Measurements from ENCODE around the gene CATSPERZ. TPM values are rescaled to one million over a fixed set of nuclear protein-coding genes. Genes with fewer than 3 reads are reported as not detected.

Gene CATSPERZ
- polyA plus RNA-seq, 1 donor from 2014 or later = not detected

- peaks cover 8% of the 10 kb centered on the region for H3K27me3 ChIP-seq (ENCODE audit: insufficient read depth, low read depth, low read length)
- H3K9ac ChIP-seq (ENCODE audit: low read length) = peak within 1 kb of the TSS; percentile 50
- no peaks in the 10 kb centered on the region for H3K9me2 ChIP-seq (ENCODE audit: insufficient read depth, low read length)
- H2AFZ ChIP-seq (ENCODE audit: low read depth, low read length) = no peak within 1 kb of the TSS
- no peaks in the 10 kb centered on the region for H3F3A ChIP-seq (ENCODE audit: insufficient read depth, low read length, poor library complexity, severe bottlenecking)
- no peaks in the 10 kb centered on the region for H3K9me3 ChIP-seq (ENCODE audit: low read length)
- peak within 1 kb of the TSS; percentile 59 for H3K4me3 ChIP-seq (ENCODE audit: low read length)
- H3K36me3 ChIP-seq (ENCODE audit: insufficient read depth, low read length) = no peaks in the 10 kb centered on the region
- no peak for TF ChIP-seq EP300 (conservative IDR thresholded peaks at IDR 0.05; ENCODE audit: poor library complexity, severe bottlenecking)
- peak; percentile 25 for TF ChIP-seq RAD21 (conservative IDR thresholded peaks at IDR 0.05)
- TF ChIP-seq MXI1 (conservative IDR thresholded peaks at IDR 0.05; ENCODE audit: poor library complexity, severe bottlenecking) = no peak
- TF ChIP-seq SMC3 (conservative IDR thresholded peaks at IDR 0.05; ENCODE audit: poor library complexity) = peak; percentile 43
- peak; percentile 74 for TF ChIP-seq CTCF (IDR thresholded peaks at IDR 0.05; ENCODE audit: poor library complexity, severe bottlenecking)
- no peak for TF ChIP-seq POLR2AphosphoS5 (IDR thresholded peaks at IDR 0.05)
- H3K79me2 ChIP-seq (replicated peaks; ENCODE audit: insufficient read depth, low read length) = peaks cover under 1% of the 10 kb centered on the region
- H3K27ac ChIP-seq (ENCODE audit: low read length) = peak within 1 kb of the TSS; percentile 5
- H3K4me2 ChIP-seq (ENCODE audit: low read length) = no peak within 1 kb of the TSS
- no peaks in the 10 kb centered on the region for H4K20me1 ChIP-seq (ENCODE audit: insufficient read depth)
Observed at GRCh38 chr11:64251016-64251752, 49.0 kb upstream of the CATSPERZ start, which contains the start of gene PLCB3. TSS of gene PLCB3 (plus strand) at chr11:64251530. CDS start at chr11:64251650, 120 bp downstream.

- no peaks in the 10 kb centered on the region for H4K20me1 ChIP-seq (ENCODE audit: insufficient read depth)
- TF ChIP-seq CTCF (IDR thresholded peaks at IDR 0.05; ENCODE audit: poor library complexity, severe bottlenecking) (no peak), TAF1 (IDR thresholded peaks at IDR 0.05; ENCODE audit: low read depth) (no peak), MXI1 (conservative IDR thresholded peaks at IDR 0.05; ENCODE audit: poor library complexity, severe bottlenecking) (no peak), EP300 (conservative IDR thresholded peaks at IDR 0.05; ENCODE audit: poor library complexity, severe bottlenecking) (no peak), POLR2AphosphoS5 (IDR thresholded peaks at IDR 0.05) (no peak), SMC3 (conservative IDR thresholded peaks at IDR 0.05; ENCODE audit: poor library complexity) (no peak), EZH2 (IDR thresholded peaks at IDR 0.05; ENCODE audit: borderline replicate concordance, insufficient read depth, low read length, poor library complexity, severe bottlenecking) (no peak), REST (IDR thresholded peaks at IDR 0.05; ENCODE audit: borderline replicate concordance) (no peak), RAD21 (conservative IDR thresholded peaks at IDR 0.05) (no peak)
- H3K9me2 ChIP-seq (ENCODE audit: insufficient read depth, low read length) = no peaks in the 10 kb centered on the region
- H3K9me3 ChIP-seq (ENCODE audit: low read length) = no peaks in the 10 kb centered on the region
- H3K4me3 ChIP-seq (ENCODE audit: low read length) = peak overlapping the region; percentile 44
- H3K36me3 ChIP-seq (ENCODE audit: insufficient read depth, low read length) = no peaks in the 10 kb centered on the region
- peaks cover 8% of the 10 kb centered on the region for H3K27me3 ChIP-seq (ENCODE audit: insufficient read depth, low read depth, low read length)
- H3K27ac ChIP-seq (ENCODE audit: low read length) = no peak overlapping the region
- H3K9ac ChIP-seq (ENCODE audit: low read length) = no peak overlapping the region
- no peaks in the 10 kb centered on the region for H3K79me2 ChIP-seq (replicated peaks; ENCODE audit: insufficient read depth, low read length)
- H2AFZ ChIP-seq (ENCODE audit: low read depth, low read length) = no peak overlapping the region
- no peak overlapping the region for H3K4me2 ChIP-seq (ENCODE audit: low read length)
- no peaks in the 10 kb centered on the region for H3F3A ChIP-seq (ENCODE audit: insufficient read depth, low read length, poor library complexity, severe bottlenecking)
Observed at GRCh38 chr11:64251753-64252002, 48.5 kb upstream of the CATSPERZ start.

Measured in neural cell (in vitro differentiated cells).